Endodermal cell (in vitro differentiated cells): ENCODE data around the gene WBP11. TPM values are rescaled to one million over a fixed set of nuclear protein-coding genes. Genes with fewer than 3 reads are reported as not detected.

Source experiments
- DNase-seq: peaks from one replicate; pipeline ENCODE4 v3.0.0-alpha.2; 2017
- H3K27ac ChIP-seq: 2 replicates; pipeline ENCODE4 v1.5.1; 2013; ENCODE audit warnings: mild to moderate bottlenecking, low read depth, low read length, moderate library complexity
- H3K27me3 ChIP-seq: 2 replicates; pipeline ENCODE4 v1.6.1; 2013; ENCODE audit warnings: mild to moderate bottlenecking, low read length, moderate library complexity; ENCODE audit not compliant: insufficient read depth, control insufficient read depth, poor library complexity, severe bottlenecking
- H3K36me3 ChIP-seq: 2 replicates; pipeline ENCODE4 v1.7.0; 2013; ENCODE audit warnings: mild to moderate bottlenecking, low read length, moderate library complexity; ENCODE audit not compliant: control insufficient read depth, insufficient read depth
- H3K4me1 ChIP-seq: one replicate; pipeline ENCODE4 v1.7.0; 2013; ENCODE audit warnings: low read length; ENCODE audit not compliant: control insufficient read depth, insufficient read depth
- H3K4me3 ChIP-seq: 2 replicates; pipeline ENCODE4 v1.5.1; 2013; ENCODE audit warnings: mild to moderate bottlenecking, low read length, moderate library complexity
- H3K9ac ChIP-seq: 2 replicates; pipeline ENCODE4 v1.6.1; 2013; ENCODE audit warnings: mild to moderate bottlenecking, low read length, moderate library complexity; ENCODE audit not compliant: poor library complexity, severe bottlenecking; ENCODE audit errors: extremely low read depth
- H3K9me3 ChIP-seq: 2 replicates; pipeline ENCODE4 v1.6.1; 2013; ENCODE audit warnings: mild to moderate bottlenecking, low read length, moderate library complexity; ENCODE audit not compliant: control insufficient read depth
- H3K27ac Mint-ChIP-seq: 2 replicates; pipeline ENCODE4 v1.8.0; 2020; ENCODE audit warnings: mixed read lengths
- H3K27me3 Mint-ChIP-seq: 2 replicates; pipeline ENCODE4 v1.8.0; 2021; ENCODE audit warnings: mild to moderate bottlenecking, mixed read lengths; ENCODE audit not compliant: insufficient read depth
- H3K36me3 Mint-ChIP-seq: 2 replicates; pipeline ENCODE4 v1.8.0; 2020; ENCODE audit warnings: low read depth, mixed read lengths
- H3K4me1 Mint-ChIP-seq: 2 replicates; pipeline ENCODE4 v1.8.0; 2020; ENCODE audit warnings: mixed read lengths
- H3K4me3 Mint-ChIP-seq: 2 replicates; pipeline ENCODE4 v1.8.0; 2020; ENCODE audit warnings: mild to moderate bottlenecking, moderate library complexity, mixed read lengths
- H3K9me3 Mint-ChIP-seq: 2 replicates; pipeline ENCODE4 v1.8.0; 2020; ENCODE audit warnings: mild to moderate bottlenecking, mixed read lengths
- WGBS, 2 experiments: methylation state at CpG; one replicate each; pipeline versions ENCODE4 v1.1.5 to v1.1.7; 2013; ENCODE audit warnings: missing lambda C conversion rate in 2 of 2, mixed read lengths in 1 of 2; ENCODE audit not compliant: insufficient coverage in 1 of 2, insufficient read length in 1 of 2; 5-methylcytosine and 5-hydroxymethylcytosine counted together
- total RNA-seq, 2 donors: library from RNA; stranded (reverse); fragmentation: NEBNext Ultra II Directional in 1 of 2; extraction: Animal tissue kit (Norgen Biotek cat#: 25700) in 1 of 2; gene quantifications; 2 replicates in 1 of 2; 3 replicates in 1 of 2; pipeline ENCODE4 v1.2.1, GENCODE V29; 2021
- TF ChIP-seq, protein P1 (sequence below): fragments of 200-600 bp; sonication (generic); conservative IDR thresholded peaks from 2 replicates; pipeline ENCODE4 v1.5.0; 2021; ENCODE audit warnings: antibody characterized with exemption, mild to moderate bottlenecking

The WBP11 gene
- total RNA-seq, 2 donors from 2014 or later: 97.4 to 150 TPM

DNA sequence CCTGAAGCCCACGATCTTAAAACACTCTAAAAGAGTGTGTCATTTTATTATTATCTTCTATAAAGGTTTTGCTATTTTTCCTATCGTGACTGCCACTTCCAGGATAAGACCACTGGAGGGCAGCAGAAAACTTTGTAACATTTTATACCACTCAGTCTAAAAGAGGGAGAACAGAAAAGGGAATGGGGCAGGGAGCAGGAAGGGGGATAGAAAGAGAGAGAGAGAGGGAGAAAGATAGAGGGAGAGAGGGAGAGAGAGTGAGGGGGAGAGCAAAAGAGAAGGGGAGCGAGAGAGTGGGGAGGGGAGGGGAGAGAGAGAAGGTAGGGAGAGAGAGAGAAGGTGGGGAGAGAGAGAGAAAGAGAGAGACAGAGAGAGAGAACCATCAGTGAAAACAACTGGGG, 42.1 kb upstream of the WBP11 start:
- peak; percentile 82 for DNase-seq
- H3K9ac ChIP-seq: no peak overlapping the region
- Mint-ChIP-seq H3K36me3 (no peaks in the 10 kb centered on the region), H3K27ac (no peak overlapping the region), H3K27me3 (no peaks in the 10 kb centered on the region), H3K4me1 (peaks cover 14% of the 10 kb centered on the region), H3K4me3 (no peak overlapping the region), H3K9me3 (no peaks in the 10 kb centered on the region)
- H3K27me3 ChIP-seq: no peaks in the 10 kb centered on the region
- no peaks in the 10 kb centered on the region for H3K36me3 ChIP-seq
- no peak overlapping the region for H3K27ac ChIP-seq
- TF ChIP-seq, protein P1, sequence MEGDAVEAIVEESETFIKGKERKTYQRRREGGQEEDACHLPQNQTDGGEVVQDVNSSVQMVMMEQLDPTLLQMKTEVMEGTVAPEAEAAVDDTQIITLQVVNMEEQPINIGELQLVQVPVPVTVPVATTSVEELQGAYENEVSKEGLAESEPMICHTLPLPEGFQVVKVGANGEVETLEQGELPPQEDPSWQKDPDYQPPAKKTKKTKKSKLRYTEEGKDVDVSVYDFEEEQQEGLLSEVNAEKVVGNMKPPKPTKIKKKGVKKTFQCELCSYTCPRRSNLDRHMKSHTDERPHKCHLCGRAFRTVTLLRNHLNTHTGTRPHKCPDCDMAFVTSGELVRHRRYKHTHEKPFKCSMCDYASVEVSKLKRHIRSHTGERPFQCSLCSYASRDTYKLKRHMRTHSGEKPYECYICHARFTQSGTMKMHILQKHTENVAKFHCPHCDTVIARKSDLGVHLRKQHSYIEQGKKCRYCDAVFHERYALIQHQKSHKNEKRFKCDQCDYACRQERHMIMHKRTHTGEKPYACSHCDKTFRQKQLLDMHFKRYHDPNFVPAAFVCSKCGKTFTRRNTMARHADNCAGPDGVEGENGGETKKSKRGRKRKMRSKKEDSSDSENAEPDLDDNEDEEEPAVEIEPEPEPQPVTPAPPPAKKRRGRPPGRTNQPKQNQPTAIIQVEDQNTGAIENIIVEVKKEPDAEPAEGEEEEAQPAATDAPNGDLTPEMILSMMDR: peak; percentile 97
- H3K4me3 ChIP-seq: no peak overlapping the region
- no peaks in the 10 kb centered on the region for H3K9me3 ChIP-seq
- H3K4me1 ChIP-seq: no peaks in the 10 kb centered on the region
- 0 to 20% methylated on average over 1 of the region's 3 CpGs for WGBS, 2 experiments

DNA sequence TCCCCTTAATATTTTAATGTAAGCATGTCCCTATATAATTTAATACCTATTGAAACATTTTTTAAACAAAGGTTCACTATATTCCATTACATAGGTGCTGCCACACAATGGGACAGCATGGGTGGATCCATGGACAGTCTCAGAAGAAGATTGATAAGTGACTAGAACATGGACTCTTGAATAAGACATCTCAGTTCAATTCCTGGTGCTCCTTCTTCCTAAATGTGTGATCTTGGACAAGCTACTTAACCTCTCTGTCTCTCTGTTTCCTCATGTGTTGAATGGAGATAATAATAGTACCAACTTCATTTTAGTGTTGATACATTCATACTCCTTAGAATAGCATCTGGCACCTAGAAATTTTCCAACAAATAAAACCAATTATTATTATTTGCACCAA, 41.1 kb upstream of the WBP11 start:
- Histone ChIP-seq H3K36me3 (no peaks in the 10 kb centered on the region), H3K4me1 (no peaks in the 10 kb centered on the region), H3K9me3 (no peaks in the 10 kb centered on the region), H3K9ac (no peak overlapping the region), H3K4me3 (no peak overlapping the region), H3K27me3 (no peaks in the 10 kb centered on the region), H3K27ac (no peak overlapping the region)
- H3K27ac Mint-ChIP-seq: no peak overlapping the region
- H3K9me3 Mint-ChIP-seq: no peaks in the 10 kb centered on the region
- H3K4me1 Mint-ChIP-seq: peaks cover 14% of the 10 kb centered on the region
- H3K36me3 Mint-ChIP-seq: no peaks in the 10 kb centered on the region
- no peak for DNase-seq
- TF ChIP-seq, protein P1: no peak
- no peak overlapping the region for H3K4me3 Mint-ChIP-seq
- H3K27me3 Mint-ChIP-seq: no peaks in the 10 kb centered on the region

DNA sequence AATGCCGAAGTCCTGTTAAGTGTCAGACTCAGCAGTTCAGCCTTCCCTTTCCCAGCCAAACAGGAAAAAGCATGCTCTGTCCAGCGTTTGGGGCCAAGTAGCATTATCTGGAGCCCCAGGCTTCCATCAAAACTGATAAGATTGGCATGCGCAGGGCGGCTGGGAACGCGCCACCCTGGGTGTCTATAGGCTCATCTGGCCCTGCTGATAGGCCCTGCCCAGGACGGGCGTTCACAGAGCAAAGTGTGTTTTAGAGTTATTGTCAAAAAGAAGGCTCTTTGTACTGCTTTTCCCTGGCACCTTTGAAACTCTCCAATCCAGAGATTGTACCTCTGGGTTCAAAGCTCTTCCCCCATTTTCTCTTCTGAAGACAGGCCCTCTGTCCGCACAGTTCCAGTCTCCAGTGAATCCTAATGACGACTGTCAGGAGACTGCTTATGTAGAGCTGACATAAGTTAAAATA, 40.2 kb upstream of the WBP11 start, which contains the start of gene ART4:
TSS of gene ART4 (minus strand) at position 102 of the 463 bp plus-strand sequence. CDS start 413 bp downstream, outside the sequence.
- H3K4me3 Mint-ChIP-seq: no peak within 1 kb of the TSS
- no peaks in the 10 kb centered on the region for H3K36me3 Mint-ChIP-seq
- Histone ChIP-seq H3K27me3 (no peaks in the 10 kb centered on the region), H3K36me3 (no peaks in the 10 kb centered on the region), H3K27ac (no peak within 1 kb of the TSS), H3K4me1 (no peaks in the 10 kb centered on the region), H3K9me3 (no peaks in the 10 kb centered on the region), H3K9ac (no peak within 1 kb of the TSS), H3K4me3 (no peak within 1 kb of the TSS)
- WGBS, 2 experiments: 95% methylated on average over 4 to 10 of the region's 10 CpGs
- no peak for DNase-seq
- TF ChIP-seq, protein P1: no peak
- H3K9me3 Mint-ChIP-seq: no peaks in the 10 kb centered on the region
- H3K27ac Mint-ChIP-seq: no peak within 1 kb of the TSS
- H3K4me1 Mint-ChIP-seq: peaks cover 14% of the 10 kb centered on the region
- H3K27me3 Mint-ChIP-seq: no peaks in the 10 kb centered on the region
